ENCODE measurements around the gene ID4. TPM values are rescaled to one million over a fixed set of nuclear protein-coding genes. Genes with fewer than 3 reads are reported as not detected.

ID4 gene
- total and polyA plus RNA-seq, 12 donors = 1.5 to 12.4 (median 6.3) TPM

- peaks cover 6% of the 10 kb centered on the region for H3K27me3 ChIP-seq
- 69 to 78% (median 72%) methylated on average over 5 of the region's 5 CpGs for WGBS, 4 donors
- H3K4me1 ChIP-seq (replicated peaks in 1 of 2) = no peaks in the 10 kb centered on the region
- intact Hi-C loops (cut with DNase I) = no loop called here
- no peak for DNase-seq
- H3K36me3 ChIP-seq (replicated peaks in 1 of 2) = no peaks in the 10 kb centered on the region
- H3K27ac ChIP-seq = no peak overlapping the region
- no peaks in the 10 kb centered on the region for H3K9me3 ChIP-seq (replicated peaks in 1 of 3)
- TF ChIP-seq, protein P1, sequence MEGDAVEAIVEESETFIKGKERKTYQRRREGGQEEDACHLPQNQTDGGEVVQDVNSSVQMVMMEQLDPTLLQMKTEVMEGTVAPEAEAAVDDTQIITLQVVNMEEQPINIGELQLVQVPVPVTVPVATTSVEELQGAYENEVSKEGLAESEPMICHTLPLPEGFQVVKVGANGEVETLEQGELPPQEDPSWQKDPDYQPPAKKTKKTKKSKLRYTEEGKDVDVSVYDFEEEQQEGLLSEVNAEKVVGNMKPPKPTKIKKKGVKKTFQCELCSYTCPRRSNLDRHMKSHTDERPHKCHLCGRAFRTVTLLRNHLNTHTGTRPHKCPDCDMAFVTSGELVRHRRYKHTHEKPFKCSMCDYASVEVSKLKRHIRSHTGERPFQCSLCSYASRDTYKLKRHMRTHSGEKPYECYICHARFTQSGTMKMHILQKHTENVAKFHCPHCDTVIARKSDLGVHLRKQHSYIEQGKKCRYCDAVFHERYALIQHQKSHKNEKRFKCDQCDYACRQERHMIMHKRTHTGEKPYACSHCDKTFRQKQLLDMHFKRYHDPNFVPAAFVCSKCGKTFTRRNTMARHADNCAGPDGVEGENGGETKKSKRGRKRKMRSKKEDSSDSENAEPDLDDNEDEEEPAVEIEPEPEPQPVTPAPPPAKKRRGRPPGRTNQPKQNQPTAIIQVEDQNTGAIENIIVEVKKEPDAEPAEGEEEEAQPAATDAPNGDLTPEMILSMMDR (IDR thresholded peaks at IDR 0.05) = no peak
- TF ChIP-seq POLR2A (IDR thresholded peaks at IDR 0.05) = no peak
- no peak overlapping the region for H3K4me3 ChIP-seq
These were observed 54.3 kb downstream of the ID4 start for GRCh38 chr6:19891451-19891850.
